ENCODE data around the gene SYCE3. TPM values are rescaled to one million over a fixed set of nuclear protein-coding genes. Genes with fewer than 3 reads are reported as not detected.
A peak's percentile ranks its signal among the peaks of the same experiment; 100 is the strongest.
"Not testable (repeated sequence)": the region's sequence is repeated elsewhere in the genome, so short reads cannot be mapped to it uniquely, and the experiment has no call there.

Gene SYCE3
- polyA plus RNA-seq, 3 donors = 1.9 to 3.1 TPM; not detected in 1

- Mint-ChIP-seq H3K4me1 (peaks cover 8% of the 10 kb centered on the region), H3K9me3 (peaks cover 0 to 1% (median 0%) of the 10 kb centered on the region in 7 donors), H3K27ac (peak overlapping the region in 3 of 7 donors; percentile 24 to 71 (median 32)), H3K36me3 (peaks cover 34 to 74% of the 10 kb centered on the region in 2 donors), H3K4me3 (no peak overlapping the region), H3K27me3 (ENCODE audit: low read depth in 3 of 3) (peaks cover 0 to 2% (median 0%) of the 10 kb centered on the region in 3 donors)
- H3K27ac ChIP-seq (ENCODE audit: low read depth in 1 of 2, low read length in 2 of 2) = no peak overlapping the region
- peaks cover 15 to 22% of the 10 kb centered on the region in 2 donors for H3K4me1 ChIP-seq (ENCODE audit: control insufficient read depth in 1 of 2, insufficient read depth in 2 of 2, low read length in 2 of 2)
- H3K4me2 ChIP-seq (replicated peaks; ENCODE audit: extremely low read depth, low read length, poor library complexity, severe bottlenecking) = no peak overlapping the region
- H3K27me3 ChIP-seq (ENCODE audit: control insufficient read depth in 2 of 2, insufficient read depth in 2 of 2, low read length in 2 of 2) = no peaks in the 10 kb centered on the region
- no peak for DNase-seq
- H3K4me3 ChIP-seq (replicated peaks in 1 of 3; ENCODE audit: low read depth in 2 of 3, low read length in 3 of 3) = no peak overlapping the region
- H3K9me3 ChIP-seq (replicated peaks in 1 of 2; ENCODE audit: control insufficient read depth in 1 of 2, insufficient read depth in 1 of 2, low read length in 2 of 2) = no peaks in the 10 kb centered on the region
- intact Hi-C loops (cut with micrococcal nuclease) = no loop called here
- H3K79me2 ChIP-seq (ENCODE audit: insufficient read depth, low read length) = peaks cover 32% of the 10 kb centered on the region
- 99% methylated on average over 10 of the region's 13 CpGs for WGBS (ENCODE audit: insufficient coverage)
- H3K9ac ChIP-seq (ENCODE audit: insufficient read depth, low read length, poor library complexity, severe bottlenecking) = no peak overlapping the region
- no peak overlapping the region for H2AFZ ChIP-seq (ENCODE audit: insufficient read depth, low read depth, low read length, poor library complexity, severe bottlenecking)
- H4K20me1 ChIP-seq (ENCODE audit: insufficient read depth, low read length) = peaks cover 49% of the 10 kb centered on the region
- no peak for TF ChIP-seq CTCF (IDR thresholded peaks at IDR 0.05)
- H3K36me3 ChIP-seq (replicated peaks in 1 of 2; ENCODE audit: control insufficient read depth in 1 of 2, insufficient read depth in 2 of 2, low read length in 2 of 2) = peaks cover 60 to 79% of the 10 kb centered on the region in 2 donors
Observed at GRCh38 chr22:50520826-50521453, 41.8 kb downstream of the SYCE3 start.

- H3K27ac ChIP-seq (ENCODE audit: low read depth in 1 of 2, low read length in 2 of 2); H3K4me1 Mint-ChIP-seq; H3K4me3 Mint-ChIP-seq; H3K9me3 ChIP-seq (replicated peaks in 1 of 2; ENCODE audit: control insufficient read depth in 1 of 2, insufficient read depth in 1 of 2, low read length in 2 of 2); H3K27me3 Mint-ChIP-seq (ENCODE audit: low read depth in 3 of 3); DNase-seq; H3K4me3 ChIP-seq (replicated peaks in 1 of 3; ENCODE audit: low read depth in 2 of 3, low read length in 3 of 3); H3K27ac Mint-ChIP-seq; H3K27me3 ChIP-seq (ENCODE audit: control insufficient read depth in 2 of 2, insufficient read depth in 2 of 2, low read length in 2 of 2); intact Hi-C loops (cut with micrococcal nuclease); H3K9me3 Mint-ChIP-seq; H2AFZ ChIP-seq (ENCODE audit: insufficient read depth, low read depth, low read length, poor library complexity, severe bottlenecking); H3K9ac ChIP-seq (ENCODE audit: insufficient read depth, low read length, poor library complexity, severe bottlenecking); H3K4me2 ChIP-seq (replicated peaks; ENCODE audit: extremely low read depth, low read length, poor library complexity, severe bottlenecking): not testable (repeated sequence)
- peaks cover 60 to 83% of the 10 kb centered on the region in 2 donors for H3K36me3 ChIP-seq (replicated peaks in 1 of 2; ENCODE audit: control insufficient read depth in 1 of 2, insufficient read depth in 2 of 2, low read length in 2 of 2)
- H3K4me1 ChIP-seq (ENCODE audit: control insufficient read depth in 1 of 2, insufficient read depth in 2 of 2, low read length in 2 of 2) = peaks cover 13 to 17% of the 10 kb centered on the region in 2 donors
- peaks cover 34 to 74% of the 10 kb centered on the region in 2 donors for H3K36me3 Mint-ChIP-seq
- 96% methylated on average over 7 of the region's 8 CpGs for WGBS (ENCODE audit: insufficient coverage)
- H4K20me1 ChIP-seq (ENCODE audit: insufficient read depth, low read length) = peaks cover 42% of the 10 kb centered on the region
- H3K79me2 ChIP-seq (ENCODE audit: insufficient read depth, low read length) = peaks cover 36% of the 10 kb centered on the region
Observed at GRCh38 chr22:50520184-50520583, 42.5 kb downstream of the SYCE3 start.

Measured in CD14-positive monocyte (primary cell).